ENCODE data around the gene NEURL1B. TPM values are rescaled to one million over a fixed set of nuclear protein-coding genes. Genes with fewer than 3 reads are reported as not detected.

Gene NEURL1B
- total RNA-seq, 2 experiments from 2014 or later, result 3.9 to 4.2 TPM

- ChIA-PET CTCF (interaction anchor here (0.8 to 2.0 kb wide), 9 partner anchors 12 to 244 kb away, joined by 3 to 42 read pairs (median 6); partner anchors contain the start of gene DUSP1), POLR2A (interaction anchor here (1.2 kb wide), 1 partner anchor 53 kb away, joined by 5 read pairs; the partner anchor contains the start of gene DUSP1)
- H3K4me3 Mint-ChIP-seq, result no peak overlapping the region
- no peak for DNase-seq
- H3K4me1 Mint-ChIP-seq (ENCODE audit: low read depth), result peaks cover 15% of the 10 kb centered on the region
- no peaks in the 10 kb centered on the region for H3K36me3 Mint-ChIP-seq (ENCODE audit: low read depth)
- H3K27ac Mint-ChIP-seq, result no peak overlapping the region
- no peaks in the 10 kb centered on the region for H3K27me3 Mint-ChIP-seq (ENCODE audit: low read depth)
- no peaks in the 10 kb centered on the region for H3K9me3 Mint-ChIP-seq (ENCODE audit: insufficient read depth)
- ATAC-seq, result no peak
These were observed 76.6 kb downstream of the NEURL1B start for GRCh38 chr5:172717481-172718195.

GRCh38 chr5:172718527-172719114 lies 77.6 kb downstream of the NEURL1B start:
- Mint-ChIP-seq H3K36me3 (ENCODE audit: low read depth) (no peaks in the 10 kb centered on the region), H3K4me3 (no peak overlapping the region), H3K27me3 (ENCODE audit: low read depth) (no peaks in the 10 kb centered on the region), H3K9me3 (ENCODE audit: insufficient read depth) (no peaks in the 10 kb centered on the region), H3K27ac (no peak overlapping the region), H3K4me1 (ENCODE audit: low read depth) (peaks cover 15% of the 10 kb centered on the region)
- no peak for ATAC-seq
- ChIA-PET POLR2A (no interaction called here), CTCF (interaction anchor here (2.4 kb wide), 1 partner anchor 53 kb away, joined by 15 read pairs; the partner anchor contains the start of gene DUSP1)
- DNase-seq, result no peak

GRCh38 chr5:172719211-172719610 lies 78.1 kb downstream of the NEURL1B start:
- H3K27me3 Mint-ChIP-seq (ENCODE audit: low read depth), result no peaks in the 10 kb centered on the region
- POLR2A ChIA-PET, result no interaction called here
- no peak overlapping the region for H3K4me3 Mint-ChIP-seq
- H3K27ac Mint-ChIP-seq, result no peak overlapping the region
- H3K4me1 Mint-ChIP-seq (ENCODE audit: low read depth), result peaks cover 15% of the 10 kb centered on the region
- no peaks in the 10 kb centered on the region for H3K36me3 Mint-ChIP-seq (ENCODE audit: low read depth)
- DNase-seq (no peak), ATAC-seq (no peak)
- CTCF ChIA-PET, result interaction anchor here (2.4 kb wide), 1 partner anchor 53 kb away, joined by 15 read pairs; the partner anchor contains the start of gene DUSP1
- H3K9me3 Mint-ChIP-seq (ENCODE audit: insufficient read depth), result no peaks in the 10 kb centered on the region

- no peaks in the 10 kb centered on the region for H3K36me3 Mint-ChIP-seq (ENCODE audit: low read depth)
- no peaks in the 10 kb centered on the region for H3K27me3 Mint-ChIP-seq (ENCODE audit: low read depth)
- H3K27ac Mint-ChIP-seq, result no peak overlapping the region
- H3K4me3 Mint-ChIP-seq, result no peak overlapping the region
- POLR2A ChIA-PET, result interaction anchor here (1.0 kb wide), 1 partner anchor 51 kb away, joined by 8 read pairs; the partner anchor contains the start of gene DUSP1
- DNase-seq (no peak), ATAC-seq (no peak)
- CTCF ChIA-PET, result interaction anchor here (0.8 to 2.4 kb wide), 3 partner anchors 9 to 212 kb away, joined by 3 to 15 read pairs (median 14); partner anchors contain the start of gene DUSP1
- peaks cover 15% of the 10 kb centered on the region for H3K4me1 Mint-ChIP-seq (ENCODE audit: low read depth)
- H3K9me3 Mint-ChIP-seq (ENCODE audit: insufficient read depth), result no peaks in the 10 kb centered on the region
These were observed 79.6 kb downstream of the NEURL1B start for GRCh38 chr5:172720655-172721054.

GRCh38 chr5:172721455-172722326 lies 80.6 kb downstream of the NEURL1B start:
- Mint-ChIP-seq H3K4me3 (no peak overlapping the region), H3K9me3 (ENCODE audit: insufficient read depth) (no peaks in the 10 kb centered on the region), H3K36me3 (ENCODE audit: low read depth) (no peaks in the 10 kb centered on the region), H3K4me1 (ENCODE audit: low read depth) (peaks cover 13% of the 10 kb centered on the region), H3K27me3 (ENCODE audit: low read depth) (peaks cover 3% of the 10 kb centered on the region), H3K27ac (no peak overlapping the region)
- DNase-seq (no peak), ATAC-seq (no peak)
- ChIA-PET POLR2A (no interaction called here), CTCF (interaction anchor here (2.3 kb wide), 1 partner anchor 210 kb away, joined by 14 read pairs; no protein-coding TSS in a partner anchor)

- H3K4me3 Mint-ChIP-seq, result no peak overlapping the region
- H3K4me1 Mint-ChIP-seq (ENCODE audit: low read depth), result peaks cover 8% of the 10 kb centered on the region
- DNase-seq (no peak), ATAC-seq (peak; percentile 65)
- H3K36me3 Mint-ChIP-seq (ENCODE audit: low read depth), result no peaks in the 10 kb centered on the region
- POLR2A ChIA-PET, result no interaction called here
- H3K27ac Mint-ChIP-seq, result no peak overlapping the region
- CTCF ChIA-PET, result interaction anchor here (2.3 kb wide), 1 partner anchor 211 kb away, joined by 10 read pairs; no protein-coding TSS in a partner anchor
- H3K27me3 Mint-ChIP-seq (ENCODE audit: low read depth), result peaks cover 3% of the 10 kb centered on the region
- H3K9me3 Mint-ChIP-seq (ENCODE audit: insufficient read depth), result no peaks in the 10 kb centered on the region
These were observed 81.3 kb downstream of the NEURL1B start for GRCh38 chr5:172722327-172722815.

- CTCF ChIA-PET, result interaction anchor here (2.3 to 2.7 kb wide), 2 partner anchors 9 to 210 kb away, joined by 10 to 13 read pairs; no protein-coding TSS in a partner anchor
- H3K36me3 Mint-ChIP-seq (ENCODE audit: low read depth), result no peaks in the 10 kb centered on the region
- H3K27me3 Mint-ChIP-seq (ENCODE audit: low read depth), result peaks cover 3% of the 10 kb centered on the region
- DNase-seq, result no peak
- no peak overlapping the region for H3K4me3 Mint-ChIP-seq
- ATAC-seq, result no peak
- POLR2A ChIA-PET, result no interaction called here
- H3K27ac Mint-ChIP-seq, result no peak overlapping the region
- peaks cover 8% of the 10 kb centered on the region for H3K4me1 Mint-ChIP-seq (ENCODE audit: low read depth)
- H3K9me3 Mint-ChIP-seq (ENCODE audit: insufficient read depth), result no peaks in the 10 kb centered on the region
These were observed 82.4 kb downstream of the NEURL1B start for GRCh38 chr5:172723508-172723907.

GRCh38 chr5:172724242-172725183 lies 83.5 kb downstream of the NEURL1B start:
- Mint-ChIP-seq H3K4me3 (no peak overlapping the region), H3K36me3 (ENCODE audit: low read depth) (no peaks in the 10 kb centered on the region), H3K27ac (no peak overlapping the region), H3K9me3 (ENCODE audit: insufficient read depth) (no peaks in the 10 kb centered on the region), H3K27me3 (ENCODE audit: low read depth) (peaks cover 3% of the 10 kb centered on the region), H3K4me1 (ENCODE audit: low read depth) (peaks cover 8% of the 10 kb centered on the region)
- DNase-seq (no peak), ATAC-seq (no peak)
- ChIA-PET CTCF (interaction anchor here (2.3 to 2.7 kb wide), 2 partner anchors 10 to 209 kb away, joined by 10 to 13 read pairs; no protein-coding TSS in a partner anchor), POLR2A (no interaction called here)

- ChIA-PET CTCF (interaction anchor here (2.7 kb wide), 1 partner anchor 11 kb away, joined by 13 read pairs; no protein-coding TSS in a partner anchor), POLR2A (no interaction called here)
- Mint-ChIP-seq H3K9me3 (ENCODE audit: insufficient read depth) (no peaks in the 10 kb centered on the region), H3K4me1 (ENCODE audit: low read depth) (peaks cover 8% of the 10 kb centered on the region), H3K4me3 (no peak overlapping the region), H3K27me3 (ENCODE audit: low read depth) (peaks cover 3% of the 10 kb centered on the region), H3K27ac (no peak overlapping the region), H3K36me3 (ENCODE audit: low read depth) (no peaks in the 10 kb centered on the region)
- DNase-seq (no peak), ATAC-seq (no peak)
These were observed 84.2 kb downstream of the NEURL1B start for GRCh38 chr5:172725273-172725672.

- H3K36me3 Mint-ChIP-seq (ENCODE audit: low read depth), result no peaks in the 10 kb centered on the region
- CTCF ChIA-PET, result interaction anchor here (1.1 kb wide), 1 partner anchor 47 kb away, joined by 4 read pairs; no protein-coding TSS in a partner anchor
These were observed 84.7 kb downstream of the NEURL1B start for GRCh38 chr5:172725785-172726184.

More at GRCh38 chr5:172725785-172726184, 84.7 kb downstream of the NEURL1B start:
- DNase-seq (no peak), ATAC-seq (no peak)
- Mint-ChIP-seq H3K4me3 (no peak overlapping the region), H3K4me1 (ENCODE audit: low read depth) (peaks cover 8% of the 10 kb centered on the region), H3K27ac (no peak overlapping the region), H3K27me3 (ENCODE audit: low read depth) (peaks cover 3% of the 10 kb centered on the region), H3K9me3 (ENCODE audit: insufficient read depth) (no peaks in the 10 kb centered on the region)
- POLR2A ChIA-PET, result no interaction called here

Data from activated CD8-positive, alpha-beta T cell treated with anti-CD3 and anti-CD28 coated beads, Interleukin-2, amount 10 ng/mL, durations not matched to agents 7 days and 5 days (primary cell).